Right atrium auricular region (tissue), 2 donors: ENCODE data around the gene PARD3B. TPM values are rescaled to one million over a fixed set of nuclear protein-coding genes. Genes with fewer than 3 reads are reported as not detected.

Experiments
- DNase-seq: peaks from one replicate; pipeline ENCODE4 v3.0.0-alpha.2; 2019; ENCODE audit warnings: low spot score
- H3K27ac ChIP-seq, 2 donors: fragments of 200-600 bp; sonication (generic); 1 replicate in 1 of 2; 2 replicates in 1 of 2; pipeline ENCODE4 v1.5.1; 2016 to 2019
- H3K27me3 ChIP-seq, 2 donors: fragments of 200-600 bp; sonication (generic); one replicate each; pipeline versions ENCODE4 v1.5.1 to v1.6.0; 2017 to 2019
- H3K36me3 ChIP-seq: fragments of 200-600 bp; sonication (generic); one replicate; pipeline ENCODE4 v1.5.1; 2016
- H3K4me1 ChIP-seq, 2 donors: fragments of 200-600 bp; sonication (generic); one replicate each; pipeline versions ENCODE4 v1.5.1 to v1.6.0; 2017 to 2019
- H3K4me3 ChIP-seq, 2 donors: fragments of 200-600 bp; sonication (generic); 1 replicate in 1 of 2; 2 replicates in 1 of 2; pipeline ENCODE4 v1.5.1; 2017 to 2019; ENCODE audit warnings: mild to moderate bottlenecking in 1 of 2, moderate library complexity in 1 of 2
- H3K9me3 ChIP-seq, 2 donors: fragments of 200-600 bp; sonication (generic); one replicate each; pipeline ENCODE4 v1.5.1; 2019
- CTCF ChIP-seq, 2 donors: fragments of 200-600 bp; sonication (generic); IDR thresholded peaks; one replicate each; pipeline ENCODE4 v1.5.1; 2019; ENCODE audit warnings: antibody characterized with exemption in 2 of 2
- total RNA-seq, 2 donors: library from RNA; depleted of rRNA; stranded (reverse); fragments of >200 nt; gene quantifications; one replicate each; pipeline ENCODE4 v1.1.0, GENCODE V29; 2016

PARD3B gene
- total RNA-seq, 2 donors from 2014 or later = 7.4 to 12.2 TPM

- Histone ChIP-seq H3K36me3 (no peaks in the 10 kb centered on the region), H3K27me3 (no peaks in the 10 kb centered on the region), H3K27ac (no peak overlapping the region)
Observed at GRCh38 chr2:205128726-205129125, 583.5 kb downstream of the PARD3B start.

GRCh38 chr2:205129531-205129930 lies 584.3 kb downstream of the PARD3B start:
- Histone ChIP-seq H3K9me3 (no peaks in the 10 kb centered on the region), H3K4me3 (no peak overlapping the region), H3K27me3 (no peaks in the 10 kb centered on the region), H3K4me1 (no peaks in the 10 kb centered on the region), H3K36me3 (no peaks in the 10 kb centered on the region), H3K27ac (no peak overlapping the region)
- TF ChIP-seq CTCF (IDR thresholded peaks at IDR 0.05) = no peak
- DNase-seq = no peak

More at GRCh38 chr2:205128726-205129125, 583.5 kb downstream of the PARD3B start:
- H3K4me1 ChIP-seq = no peaks in the 10 kb centered on the region
- H3K9me3 ChIP-seq = no peaks in the 10 kb centered on the region
- TF ChIP-seq CTCF (IDR thresholded peaks at IDR 0.05) = no peak
- DNase-seq = no peak
- no peak overlapping the region for H3K4me3 ChIP-seq

- no peak overlapping the region for H3K27ac ChIP-seq
- no peaks in the 10 kb centered on the region for H3K9me3 ChIP-seq
- H3K36me3 ChIP-seq = no peaks in the 10 kb centered on the region
- H3K4me3 ChIP-seq = no peak overlapping the region
- no peak for DNase-seq
- no peaks in the 10 kb centered on the region for H3K27me3 ChIP-seq
- no peak for TF ChIP-seq CTCF (IDR thresholded peaks at IDR 0.05)
- H3K4me1 ChIP-seq = no peaks in the 10 kb centered on the region
Observed at GRCh38 chr2:205130111-205130829, 585.0 kb downstream of the PARD3B start.

- Histone ChIP-seq H3K9me3 (no peaks in the 10 kb centered on the region), H3K36me3 (no peaks in the 10 kb centered on the region), H3K27me3 (no peaks in the 10 kb centered on the region), H3K27ac (no peak overlapping the region), H3K4me3 (no peak overlapping the region), H3K4me1 (no peaks in the 10 kb centered on the region)
- TF ChIP-seq CTCF (IDR thresholded peaks at IDR 0.05) = no peak
- no peak for DNase-seq
Observed at GRCh38 chr2:205133544-205133943, 588.3 kb downstream of the PARD3B start.

GRCh38 chr2:205138735-205139134 lies 593.5 kb downstream of the PARD3B start:
- H3K4me1 ChIP-seq = peaks cover 0 to 7% of the 10 kb centered on the region in 2 donors
- H3K4me3 ChIP-seq = no peak overlapping the region
- no peaks in the 10 kb centered on the region for H3K9me3 ChIP-seq
- DNase-seq = no peak
- no peak overlapping the region for H3K27ac ChIP-seq
- H3K27me3 ChIP-seq = no peaks in the 10 kb centered on the region
- H3K36me3 ChIP-seq = no peaks in the 10 kb centered on the region
- no peak for TF ChIP-seq CTCF (IDR thresholded peaks at IDR 0.05)
